Sigmoid colon (tissue), 4 donors: ENCODE measurements around the gene FAM186B.

Experiments
- CTCF ChIP-seq, 4 experiments: fragments of 450-650 bp in 3 of 4; fragments of 200-600 bp in 1 of 4; IDR thresholded peaks; one replicate each; pipeline ENCODE4 v1.5.1; 2016 to 2019; ENCODE audit warnings: antibody characterized with exemption in 4 of 4, mild to moderate bottlenecking in 3 of 4, moderate library complexity in 2 of 4
- EP300 ChIP-seq, 4 donors: sonication (generic); formaldehyde crosslinking; IDR thresholded peaks; one replicate each; pipeline ENCODE4 v1.6.1; 2017; ENCODE audit warnings: antibody characterized with exemption in 4 of 4
- POLR2A ChIP-seq, 2 donors: fragments of 450-650 bp; IDR thresholded peaks; one replicate each; pipeline ENCODE4 v1.6.1; 2016; ENCODE audit warnings: antibody characterized with exemption in 2 of 2, mild to moderate bottlenecking in 2 of 2, moderate library complexity in 2 of 2
- POLR2AphosphoS5 ChIP-seq, 4 donors: sonication (generic); formaldehyde crosslinking; IDR thresholded peaks; one replicate each; pipeline ENCODE4 v1.6.1; 2017; ENCODE audit warnings: antibody characterized with exemption in 4 of 4

- TF ChIP-seq CTCF (IDR thresholded peaks at IDR 0.05) (no peak), POLR2AphosphoS5 (IDR thresholded peaks at IDR 0.05) (no peak), POLR2A (IDR thresholded peaks at IDR 0.05) (no peak), EP300 (IDR thresholded peaks at IDR 0.05) (no peak)
Measured at GRCh38 chr12:49642370-49642802, 36.9 kb upstream of the FAM186B start.
